Activated CD4-positive, alpha-beta T cell treated with anti-CD3 and anti-CD28 coated beads, Interleukin-2, Interleukin-6, amounts not matched to agents 100 ng/mL and 50 ng/mL, durations not matched to agents 16 hours and 8 hours (primary cell): ENCODE data around the gene C1QTNF8.
"Not testable (repeated sequence)": the region's sequence is repeated elsewhere in the genome, so short reads cannot be mapped to it uniquely, and the experiment has no call there.

Experiments used
- DNase-seq: peaks from one replicate; pipeline ENCODE4 v3.0.0-alpha.2; 2020

Gene C1QTNF8

DNA sequence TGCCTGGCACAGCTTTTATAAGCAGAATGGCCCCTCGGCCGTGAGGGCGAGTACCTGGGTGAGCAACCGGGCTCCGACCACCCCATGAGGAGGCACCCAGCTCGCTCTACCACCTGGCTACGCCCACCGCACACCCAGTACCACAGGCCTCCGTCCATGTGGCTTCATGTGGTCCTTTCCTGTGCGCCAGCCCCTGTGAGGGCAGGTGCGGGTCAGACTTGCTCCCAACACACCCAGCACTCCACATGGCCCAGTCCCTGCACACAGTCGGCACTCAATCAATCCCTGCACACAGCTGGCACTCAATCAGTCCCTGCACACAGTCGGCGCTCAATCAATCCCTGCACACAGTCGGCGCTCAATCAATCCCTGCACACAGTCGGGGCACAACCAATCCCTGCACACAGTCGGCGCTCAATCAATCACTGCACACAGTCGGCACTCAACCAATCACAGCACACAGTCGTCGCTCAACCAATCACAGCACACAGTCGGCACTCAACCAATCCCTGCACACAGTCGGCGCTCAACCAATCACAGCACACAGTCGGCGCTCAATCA lies 4.0 kb downstream of the C1QTNF8 start:
- no peak for DNase-seq

DNA sequence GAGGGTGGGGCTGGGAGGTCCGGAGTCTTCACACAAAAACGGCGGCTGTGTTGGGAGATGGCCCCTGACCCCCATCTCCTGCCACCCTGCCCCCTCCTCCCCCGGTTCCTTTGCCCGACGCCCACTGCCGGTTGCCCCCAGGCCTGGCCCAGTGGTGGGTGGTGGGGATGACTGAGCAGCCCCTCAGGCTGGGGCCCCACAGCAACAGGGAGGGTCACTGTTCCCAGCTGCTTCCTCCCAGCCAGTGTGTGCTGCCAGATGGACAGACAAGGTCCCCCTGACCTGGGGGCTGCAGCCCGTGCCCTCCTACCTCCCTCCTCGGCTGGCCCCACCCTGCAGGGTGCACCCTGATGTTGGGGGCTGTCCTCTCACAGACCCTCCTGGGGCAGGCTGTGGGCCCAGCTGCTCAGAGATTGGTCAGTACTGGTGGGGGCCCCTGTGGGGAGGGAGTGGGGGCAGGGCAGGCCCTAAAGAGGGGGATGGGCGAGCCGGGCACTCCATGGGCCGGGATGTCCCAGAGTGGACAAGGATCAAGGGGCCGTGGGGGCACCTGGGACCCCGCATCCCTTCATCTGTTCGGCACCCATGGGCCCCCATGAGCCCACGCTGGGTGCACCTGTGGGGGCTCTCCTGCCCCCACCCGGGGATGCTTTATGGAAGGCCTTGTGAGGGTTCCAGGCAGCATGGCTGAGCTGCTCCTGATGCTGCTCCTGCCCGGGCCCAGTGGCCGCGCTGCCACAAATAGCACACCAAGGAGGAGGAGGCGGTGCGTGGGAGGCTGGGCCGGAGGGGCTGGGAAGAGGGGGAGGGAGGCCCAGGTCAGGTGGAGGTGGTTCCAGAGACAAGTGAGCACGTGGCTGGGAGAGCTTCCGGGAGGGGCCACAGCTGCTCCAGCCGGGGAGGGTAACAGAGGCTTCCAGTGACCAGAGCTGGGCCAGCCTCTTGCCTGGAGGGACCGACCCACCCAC lies 5.1 kb downstream of the C1QTNF8 start:
- no peak for DNase-seq

DNA sequence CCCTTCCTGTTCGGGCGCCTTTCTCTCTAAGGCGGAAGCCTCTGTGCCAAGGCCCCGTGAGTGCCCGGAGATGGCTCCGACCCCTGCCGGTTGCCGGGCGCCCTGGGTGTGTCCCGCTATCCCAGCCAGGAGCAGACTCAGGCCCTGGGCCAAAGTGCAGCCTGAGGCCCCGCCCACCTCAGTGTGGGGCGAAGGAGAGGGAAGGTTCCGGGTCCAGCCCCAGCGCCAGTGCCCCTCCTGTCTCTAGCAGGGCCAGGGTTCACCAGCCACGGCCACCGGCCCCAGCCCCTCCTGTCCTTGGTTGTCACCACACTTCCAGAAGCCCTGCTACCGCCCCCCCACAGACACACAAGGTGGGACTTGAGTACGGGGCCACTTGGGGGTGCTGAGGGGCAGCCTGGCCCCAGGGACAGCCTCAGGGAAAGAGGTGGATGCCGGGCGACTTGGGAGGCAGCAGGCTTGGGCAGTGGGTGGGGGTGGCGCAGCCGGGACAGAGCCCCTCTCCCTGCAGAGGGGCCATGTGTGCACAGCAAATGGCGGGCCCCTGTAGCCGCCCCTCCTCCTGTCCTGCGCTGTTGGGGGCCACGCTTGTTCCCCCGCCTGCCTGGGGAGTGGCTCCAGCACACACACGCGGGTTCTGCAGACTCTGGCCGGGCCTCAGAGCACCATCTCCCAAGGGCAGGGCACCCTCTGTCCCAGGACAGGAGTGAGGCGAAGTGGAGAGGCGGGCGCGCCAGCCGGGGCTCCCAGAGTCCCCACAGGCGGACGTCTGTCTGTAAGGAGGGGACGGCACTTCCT lies 6.0 kb downstream of the C1QTNF8 start:
- DNase-seq: no peak

GRCh38 chr16:1089439-1089821 lies 6.6 kb downstream of the C1QTNF8 start:
- DNase-seq: no peak

GRCh38 chr16:1088295-1089170 lies 7.5 kb downstream of the C1QTNF8 start:
- no peak for DNase-seq

DNA sequence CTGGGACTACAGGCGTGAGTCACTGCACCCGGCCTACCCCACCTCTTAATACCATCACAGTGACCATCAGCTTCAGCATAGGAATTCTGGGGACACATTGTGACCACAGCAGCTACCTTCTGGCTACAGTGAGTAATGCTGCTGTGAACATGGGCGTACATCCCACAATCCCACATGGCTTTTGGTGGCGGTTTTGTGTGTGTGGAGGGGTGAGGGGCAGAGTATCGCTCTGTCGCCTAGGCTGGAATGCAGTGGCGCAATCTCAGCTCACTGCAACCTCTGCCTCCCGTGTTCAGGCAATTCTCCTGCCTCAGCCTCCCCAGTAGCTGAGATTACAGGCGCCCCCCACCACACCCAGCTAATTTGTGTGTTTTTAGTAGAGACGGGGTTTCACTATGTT lies 9.6 kb downstream of the C1QTNF8 start:
- not testable (repeated sequence) for DNase-seq

GRCh38 chr16:1084971-1085370 lies 11.1 kb downstream of the C1QTNF8 start:
- DNase-seq: no peak

GRCh38 chr16:1082952-1083675 lies 12.9 kb downstream of the C1QTNF8 start:
- DNase-seq: no peak

DNA sequence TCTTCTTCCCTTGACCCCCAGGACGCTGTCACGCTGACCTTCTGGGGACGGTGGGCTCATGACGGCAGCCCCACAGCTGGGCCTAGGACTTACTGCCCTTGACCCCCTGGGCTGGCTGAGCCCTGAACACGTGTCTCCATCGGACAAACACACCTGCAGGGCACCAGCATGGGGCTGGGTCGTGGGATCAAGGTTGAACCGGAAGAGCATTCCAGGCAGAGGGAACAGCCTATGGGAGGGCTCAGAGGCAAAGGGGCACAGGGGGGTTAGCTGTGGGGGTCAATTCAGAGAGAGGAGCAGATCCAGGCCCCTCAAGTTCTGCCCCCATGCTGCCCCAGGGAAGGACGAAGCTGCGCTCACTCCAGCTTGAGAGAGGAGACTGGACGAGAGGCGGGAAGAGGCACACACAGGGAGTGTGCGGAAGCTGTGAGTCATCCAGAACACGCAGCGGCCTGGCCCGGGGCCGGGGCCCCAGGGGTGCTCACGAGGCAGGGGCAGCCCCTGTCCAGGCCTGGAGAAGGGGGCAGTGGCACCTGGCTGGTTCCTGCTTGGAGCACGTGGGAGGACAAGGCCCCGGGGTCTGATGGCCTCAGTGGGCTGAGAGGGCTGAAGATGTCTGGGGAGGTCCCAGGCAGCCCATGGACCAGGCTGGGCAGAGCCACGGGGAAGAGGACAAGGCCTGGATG lies 13.6 kb downstream of the C1QTNF8 start:
- DNase-seq: no peak

GRCh38 chr16:1081734-1082265 lies 14.2 kb downstream of the C1QTNF8 start:
- DNase-seq: no peak

DNA sequence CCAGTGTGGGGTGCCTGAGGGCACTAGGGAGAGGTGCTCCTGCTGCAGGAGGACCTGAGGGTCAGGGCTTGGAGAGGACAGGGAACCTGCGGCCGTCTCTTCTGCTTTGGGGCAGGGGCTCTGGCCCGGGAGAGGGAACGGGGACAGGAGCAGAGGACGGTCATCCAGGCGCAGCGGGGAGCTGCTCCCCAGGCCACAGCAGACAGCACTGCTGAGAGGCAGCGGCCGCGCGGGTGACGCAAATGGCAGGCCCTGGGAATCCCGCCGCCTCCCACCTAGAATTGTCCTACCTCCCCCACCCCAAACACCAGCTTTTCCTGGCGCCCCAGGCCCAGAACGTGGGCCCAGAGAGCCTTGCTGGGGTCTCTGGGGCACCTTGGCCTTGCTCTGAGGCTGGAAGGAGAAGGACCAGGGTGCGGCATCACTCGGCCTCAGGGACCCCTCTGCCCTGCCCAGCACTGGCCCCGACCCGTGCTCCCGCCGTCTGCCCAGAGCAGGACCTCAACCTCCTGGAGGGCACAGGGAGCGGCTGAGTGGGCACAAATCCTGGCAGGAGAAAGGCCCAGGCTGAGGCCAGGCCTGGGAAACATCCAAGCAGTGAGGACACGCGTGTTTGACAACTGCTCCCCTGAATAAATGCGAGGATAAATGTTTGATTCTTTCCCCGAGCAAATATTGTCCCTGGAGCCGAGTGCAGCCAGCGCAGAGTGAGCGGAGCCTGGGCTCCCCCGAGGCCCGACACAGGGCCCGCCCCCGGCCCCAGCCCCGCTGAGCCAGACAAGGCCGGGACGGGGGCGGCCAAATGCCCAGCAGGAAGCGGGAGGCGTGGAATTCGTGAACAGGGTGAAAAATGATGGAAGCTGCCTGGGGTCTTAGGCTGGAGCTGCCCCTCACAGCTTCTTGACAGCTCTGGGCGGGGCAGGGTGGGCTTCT lies 15.0 kb downstream of the C1QTNF8 start:
- no peak for DNase-seq

- no peak for DNase-seq
Measured at GRCh38 chr16:1079786-1080525, 16.1 kb downstream of the C1QTNF8 start.

- no peak for DNase-seq
Measured at GRCh38 chr16:1079341-1079740, 16.7 kb downstream of the C1QTNF8 start.

GRCh38 chr16:1078579-1079021 lies 17.4 kb downstream of the C1QTNF8 start:
- no peak for DNase-seq

DNA sequence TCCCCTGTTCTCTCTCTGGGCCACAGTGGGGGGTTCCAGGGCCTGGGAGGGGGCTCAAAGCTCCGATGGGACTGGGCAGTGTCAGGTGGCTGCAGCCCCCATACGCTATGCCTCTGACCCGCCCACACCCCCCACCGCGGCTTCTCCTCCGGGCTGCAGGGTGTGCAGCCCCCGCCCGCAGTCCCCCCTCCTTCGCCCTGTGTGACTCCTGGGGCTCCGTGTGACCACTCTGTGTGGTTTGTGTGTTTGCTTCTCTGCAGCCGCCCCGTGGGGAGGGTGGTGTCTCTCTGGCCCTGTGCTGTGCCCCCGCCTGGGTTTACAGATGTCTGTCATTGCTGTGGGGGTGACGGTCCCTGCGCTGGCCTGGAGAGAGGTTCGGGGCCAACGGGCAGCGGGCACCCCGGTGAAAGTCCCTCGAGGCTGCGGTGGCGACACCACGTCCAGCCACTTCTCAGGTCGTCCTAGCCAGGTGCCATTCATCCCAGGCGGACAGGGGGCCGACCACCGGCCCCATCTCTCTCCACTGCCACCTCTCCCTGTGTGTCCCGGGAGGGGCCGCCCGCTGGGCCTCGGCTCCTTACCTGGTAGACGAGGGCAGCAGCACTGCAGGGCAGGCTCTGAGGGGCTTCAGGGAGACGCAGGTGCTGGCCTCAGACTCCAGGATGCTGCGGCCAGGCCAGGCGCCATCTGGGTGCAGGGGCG lies 18.0 kb downstream of the C1QTNF8 start:
- DNase-seq: no peak

DNA sequence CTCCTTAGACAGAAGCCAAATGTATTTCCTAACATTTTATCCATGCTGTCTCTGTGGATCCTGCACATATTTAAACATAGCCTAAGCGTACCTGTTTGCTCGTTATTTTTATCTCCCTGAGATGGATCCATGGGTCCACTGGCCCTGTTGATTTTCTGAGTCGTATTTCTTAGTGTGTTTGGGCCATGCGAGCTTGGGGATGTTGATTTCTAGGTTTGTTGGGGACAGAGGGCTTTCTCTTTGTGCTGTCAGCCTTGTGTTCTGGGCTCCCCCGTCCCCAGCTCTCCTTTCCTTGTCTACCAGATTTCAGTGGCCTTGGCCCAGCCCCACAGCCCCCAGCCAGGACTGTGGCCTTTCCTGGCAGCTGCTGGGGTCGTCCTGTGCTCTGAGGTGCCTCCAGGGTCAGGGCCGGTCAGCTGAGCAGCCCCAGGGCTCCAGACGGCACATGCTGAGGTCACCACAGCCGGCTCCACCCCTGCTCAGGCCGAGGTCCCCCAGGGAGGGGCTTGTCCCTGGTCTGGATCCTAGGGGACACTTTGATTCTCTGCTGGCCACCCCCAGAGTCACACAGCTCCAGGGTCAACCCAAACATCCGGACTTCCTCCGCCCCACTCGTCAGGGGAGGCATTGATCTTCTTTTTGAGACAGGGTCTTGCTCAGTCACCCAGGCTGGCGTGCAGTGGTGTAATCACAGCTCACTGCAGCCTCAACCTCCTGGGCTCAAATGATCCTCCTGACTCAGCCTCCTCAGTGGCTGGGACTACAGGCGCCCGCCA lies 19.1 kb downstream of the C1QTNF8 start:
- no peak for DNase-seq

DNA sequence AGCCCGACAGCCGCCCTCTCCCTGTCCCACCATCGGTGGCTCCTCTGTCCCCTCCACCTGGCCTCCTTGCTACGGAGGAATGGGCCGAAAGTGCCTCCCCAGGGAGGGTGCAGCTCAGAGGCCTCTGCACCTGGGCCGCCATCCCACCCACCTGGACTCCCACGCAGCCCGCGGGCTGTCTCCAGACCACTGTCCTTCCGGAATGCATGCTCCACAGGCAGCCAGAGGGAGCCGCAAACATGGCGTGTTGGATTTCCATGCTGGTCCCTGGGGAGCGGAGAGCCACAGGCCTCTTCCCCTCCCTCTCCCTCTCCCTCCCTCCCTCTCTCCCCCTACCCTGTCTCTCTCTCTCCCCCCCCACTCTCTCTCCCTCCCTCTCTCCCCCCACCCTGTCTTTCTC lies 20.5 kb downstream of the C1QTNF8 start:
- no peak for DNase-seq

DNA sequence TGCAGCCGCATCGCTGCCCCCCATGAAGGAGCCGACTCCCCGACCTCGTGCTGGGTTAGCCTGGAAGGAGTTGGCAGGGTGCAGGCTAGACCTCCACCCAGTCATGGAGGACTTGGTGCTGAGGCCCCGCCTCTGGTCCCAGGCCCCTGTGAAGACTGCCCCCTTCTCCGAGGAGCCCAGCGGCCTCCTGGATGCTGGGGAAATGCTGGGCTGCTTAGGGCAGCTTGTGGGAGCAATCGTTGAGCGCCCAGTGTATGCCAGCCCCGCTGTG lies 21.7 kb downstream of the C1QTNF8 start:
- no peak for DNase-seq
